Loucy (cell line): ENCODE results near the gene TAF13.

Experiments
- H2AFZ ChIP-seq: fragments of 200-600 bp; sonication (generic); 2 replicates; pipeline ENCODE4 v1.6.0; 2016; ENCODE audit warnings: antibody characterized with exemption, mild to moderate bottlenecking, low read length, moderate library complexity
- H3F3A ChIP-seq: fragments of 200-600 bp; 2 replicates; pipeline ENCODE4 v1.6.0; 2016; ENCODE audit warnings: antibody characterized with exemption, low read depth, mild to moderate bottlenecking
- H3K27me3 ChIP-seq: fragments of 200-600 bp; sonication (generic); 2 replicates; pipeline ENCODE4 v1.6.1; 2014; ENCODE audit warnings: low read length, mild to moderate bottlenecking; ENCODE audit not compliant: insufficient read depth, poor library complexity, severe bottlenecking
- H3K36me3 ChIP-seq: fragments of 200-600 bp; sonication (generic); 2 replicates; pipeline ENCODE4 v1.6.1; 2016; ENCODE audit warnings: low read length; ENCODE audit not compliant: insufficient read depth
- H3K4me1 ChIP-seq: fragments of 200-600 bp; sonication (generic); 2 replicates; pipeline ENCODE4 v1.5.1; 2014; ENCODE audit warnings: low read length, mild to moderate bottlenecking; ENCODE audit not compliant: insufficient read depth, poor library complexity, severe bottlenecking
- H3K4me2 ChIP-seq: fragments of 200-600 bp; sonication (generic); 2 replicates; pipeline ENCODE4 v1.6.0; 2014; ENCODE audit warnings: antibody characterized with exemption, low read length, low read depth, mild to moderate bottlenecking; ENCODE audit not compliant: poor library complexity, severe bottlenecking
- H3K4me3 ChIP-seq: fragments of 200-600 bp; sonication (generic); 2 replicates; pipeline ENCODE4 v1.5.1; 2014; ENCODE audit warnings: low read length, mild to moderate bottlenecking, mixed read lengths; ENCODE audit not compliant: poor library complexity, severe bottlenecking
- H3K79me2 ChIP-seq: fragments of 200-600 bp; sonication (generic); 2 replicates; pipeline ENCODE4 v1.6.1; 2014; ENCODE audit warnings: low read length; ENCODE audit not compliant: insufficient read depth
- H3K9ac ChIP-seq: fragments of 200-600 bp; sonication (generic); 2 replicates; pipeline ENCODE4 v1.6.0; 2014; ENCODE audit warnings: mild to moderate bottlenecking, low read depth, low read length, moderate library complexity; ENCODE audit not compliant: poor library complexity, severe bottlenecking
- H3K9me2 ChIP-seq: fragments of 200-600 bp; sonication (generic); replicated peaks from 2 replicates; pipeline ENCODE4 v1.6.1; 2016; ENCODE audit warnings: low read depth, low read length, mixed read lengths
- H3K9me3 ChIP-seq: fragments of 200-600 bp; sonication (generic); 2 replicates; pipeline ENCODE4 v1.6.1; 2014; ENCODE audit warnings: mild to moderate bottlenecking, antibody characterized with exemption, low read length, low read depth; ENCODE audit not compliant: insufficient read depth
- H4K20me1 ChIP-seq: fragments of 200-600 bp; sonication (generic); 2 replicates; pipeline ENCODE4 v1.6.0; 2014; ENCODE audit warnings: antibody characterized with exemption, low read length, mild to moderate bottlenecking; ENCODE audit not compliant: insufficient read depth, poor library complexity, severe bottlenecking
- CTCF ChIP-seq: fragments of 200-600 bp; sonication (generic); conservative IDR thresholded peaks from 2 replicates; pipeline ENCODE4 v1.5.1; 2014; ENCODE audit warnings: mild to moderate bottlenecking, antibody characterized with exemption, low read length
- EZH2phosphoT487 ChIP-seq: fragments of 200-600 bp; IDR thresholded peaks from 2 replicates; pipeline ENCODE4 v1.6.1; 2018; ENCODE audit warnings: antibody characterized with exemption, mild to moderate bottlenecking, moderate library complexity, borderline replicate concordance

TAF13 gene

DNA sequence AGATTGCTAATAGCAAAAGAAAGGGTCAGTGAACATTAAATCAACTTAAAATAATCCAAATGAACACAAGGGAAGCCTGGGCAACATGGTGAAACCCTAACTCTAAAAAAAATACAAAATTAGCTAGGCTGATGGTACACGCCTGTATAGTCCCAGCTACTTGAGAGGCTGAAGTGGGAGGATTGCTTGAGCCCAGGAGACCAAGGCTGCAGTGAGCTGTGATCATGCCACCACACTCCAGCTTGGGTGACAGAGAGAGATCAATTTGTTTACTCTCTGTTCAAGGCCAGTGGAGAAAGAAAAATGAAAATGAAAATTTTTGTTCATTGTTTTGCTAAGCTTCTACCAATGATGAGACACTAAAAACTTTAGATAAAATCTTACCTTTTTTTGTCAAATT is 58.7 kb downstream of the TAF13 start:
- Histone ChIP-seq H3K36me3 (peaks cover 39% of the 10 kb centered on the region; the same call in 1 of the 2 replicates), H3K4me3 (no peak overlapping the region), H3K27me3 (no peaks in the 10 kb centered on the region), H3K9me3 (no peaks in the 10 kb centered on the region), H3K4me2 (no peak overlapping the region), H3K9ac (no peak overlapping the region), H3K9me2 (no peaks in the 10 kb centered on the region), H4K20me1 (no peaks in the 10 kb centered on the region), H3K79me2 (no peaks in the 10 kb centered on the region), H3K4me1 (no peaks in the 10 kb centered on the region), H2AFZ (no peak overlapping the region), H3F3A (no peaks in the 10 kb centered on the region)
- no peak for TF ChIP-seq CTCF
- no peak for TF ChIP-seq EZH2phosphoT487
